ENCODE measurements around the gene FYB2.
"Not testable (repeated sequence)": the region's sequence is repeated elsewhere in the genome, so short reads cannot be mapped to it uniquely, and the experiment has no call there.

Gene FYB2

DNA sequence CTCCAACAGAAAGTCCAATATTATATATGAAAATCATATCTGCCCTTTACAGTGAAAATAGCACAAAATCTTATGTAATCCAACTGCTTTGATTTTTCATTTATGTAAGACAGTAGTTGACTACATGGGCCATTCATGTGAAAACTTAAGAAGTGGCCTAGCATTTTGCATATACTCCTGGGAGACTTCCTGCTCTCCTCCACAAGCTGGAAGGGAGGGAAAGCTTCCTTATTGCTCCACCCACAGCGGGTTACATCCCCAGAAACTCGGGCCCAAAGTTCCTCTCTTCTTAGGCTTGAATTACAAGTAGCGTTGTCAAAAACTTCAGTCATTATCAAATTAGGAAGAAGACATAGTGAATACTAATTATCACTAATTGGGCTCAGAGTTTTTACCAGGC is 29.2 kb downstream of the FYB2 start:
- DNase-seq (ENCODE audit: low spot score): no peak

DNA sequence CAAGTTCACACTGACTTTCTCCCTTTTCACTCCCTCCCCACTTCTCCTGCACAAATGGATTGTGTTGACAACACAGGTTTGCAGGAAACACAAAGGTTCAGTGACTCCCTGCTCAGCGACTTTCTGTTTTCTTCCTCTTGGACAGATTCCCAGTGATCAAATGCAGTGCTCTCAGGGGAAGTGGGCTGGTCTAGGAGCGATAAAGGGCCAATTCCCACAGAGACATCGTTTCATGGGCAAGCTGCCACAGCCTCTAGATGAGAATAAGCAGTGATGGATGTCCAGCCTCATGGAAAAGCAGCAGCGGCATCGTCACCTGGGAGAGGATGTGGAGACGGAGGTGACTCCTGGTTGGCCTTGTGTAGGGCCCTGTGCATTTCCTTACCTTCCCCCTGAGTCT is 30.6 kb downstream of the FYB2 start:
- DNase-seq (ENCODE audit: low spot score): no peak

DNA sequence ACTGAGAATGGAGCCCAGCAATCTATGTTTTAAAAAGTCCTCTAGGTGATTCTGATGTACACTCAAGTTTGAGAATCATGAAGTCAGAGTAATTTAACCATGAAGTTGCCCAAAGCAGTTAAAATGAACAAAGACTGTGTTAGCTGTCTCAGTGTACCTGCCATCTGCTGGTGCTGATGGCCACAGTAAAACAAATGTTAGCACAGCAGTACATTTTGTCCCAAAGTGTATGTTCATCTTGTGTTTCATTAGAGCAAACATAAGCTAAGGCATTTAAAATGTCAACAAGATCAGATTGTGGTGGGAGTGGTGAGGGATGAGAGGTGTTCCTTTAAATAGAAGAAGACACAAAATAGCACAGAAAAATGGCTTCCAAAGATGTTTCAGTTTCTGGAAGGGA is 31.1 kb downstream of the FYB2 start:
- DNase-seq (ENCODE audit: low spot score): no peak

DNA sequence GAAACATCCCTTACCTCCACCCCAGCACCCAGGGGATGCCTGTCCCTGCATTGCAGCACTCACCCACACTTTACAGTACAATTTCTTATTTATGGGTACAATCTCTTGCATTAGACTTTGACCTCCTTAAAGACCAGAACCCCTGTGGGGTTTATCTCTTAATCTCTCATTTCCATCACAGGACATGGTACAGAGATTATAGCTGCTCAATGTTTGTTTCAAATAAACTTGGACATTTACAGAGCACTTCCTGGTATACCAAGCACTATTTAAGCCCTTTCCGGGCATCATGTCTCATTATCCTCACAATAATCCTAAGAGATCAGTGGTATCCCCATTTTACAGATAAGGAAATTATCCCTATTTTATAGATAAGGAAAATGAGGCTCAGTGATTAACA is 31.9 kb downstream of the FYB2 start:
- no peak for DNase-seq (ENCODE audit: low spot score)

DNA sequence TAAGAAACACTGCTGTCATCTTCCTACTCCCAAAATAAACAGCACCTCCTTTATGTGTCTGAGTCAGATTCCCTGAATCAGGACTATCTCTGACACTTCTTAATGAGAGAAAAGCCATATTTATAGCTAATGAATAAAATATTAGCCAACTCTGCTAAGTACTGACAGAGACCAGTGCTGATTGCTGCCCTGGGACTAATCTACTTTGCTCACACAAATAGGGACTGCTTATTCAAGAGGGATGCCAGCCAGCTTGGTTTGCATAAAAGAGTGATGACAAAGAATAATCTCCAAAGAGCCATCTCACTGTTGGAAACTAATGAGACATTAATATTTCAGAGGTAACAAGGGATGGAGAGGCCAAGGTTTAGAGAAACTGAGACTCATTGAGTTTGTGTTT is 36.4 kb downstream of the FYB2 start:
- DNase-seq (ENCODE audit: low spot score): no peak

DNA sequence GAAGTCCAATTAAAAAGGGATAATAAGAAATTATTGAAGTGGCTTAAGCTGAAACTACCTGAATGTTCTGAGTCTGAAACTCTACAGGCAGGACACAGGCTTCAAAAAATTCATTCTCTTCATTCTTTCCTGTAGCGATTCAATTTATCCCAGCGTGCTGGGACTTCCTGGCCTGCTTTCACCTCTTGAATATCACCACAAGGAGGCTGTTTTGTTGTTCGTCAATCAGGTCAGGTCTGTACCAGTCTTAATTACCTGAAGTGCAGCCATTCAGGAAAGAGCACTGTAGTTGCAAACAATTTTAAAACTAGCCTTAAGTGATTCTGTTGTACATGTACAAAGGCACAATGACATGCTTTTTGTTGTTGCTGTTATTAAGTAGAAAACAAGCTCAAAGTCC is 38.4 kb downstream of the FYB2 start:
- DNase-seq (ENCODE audit: low spot score): no peak

DNA sequence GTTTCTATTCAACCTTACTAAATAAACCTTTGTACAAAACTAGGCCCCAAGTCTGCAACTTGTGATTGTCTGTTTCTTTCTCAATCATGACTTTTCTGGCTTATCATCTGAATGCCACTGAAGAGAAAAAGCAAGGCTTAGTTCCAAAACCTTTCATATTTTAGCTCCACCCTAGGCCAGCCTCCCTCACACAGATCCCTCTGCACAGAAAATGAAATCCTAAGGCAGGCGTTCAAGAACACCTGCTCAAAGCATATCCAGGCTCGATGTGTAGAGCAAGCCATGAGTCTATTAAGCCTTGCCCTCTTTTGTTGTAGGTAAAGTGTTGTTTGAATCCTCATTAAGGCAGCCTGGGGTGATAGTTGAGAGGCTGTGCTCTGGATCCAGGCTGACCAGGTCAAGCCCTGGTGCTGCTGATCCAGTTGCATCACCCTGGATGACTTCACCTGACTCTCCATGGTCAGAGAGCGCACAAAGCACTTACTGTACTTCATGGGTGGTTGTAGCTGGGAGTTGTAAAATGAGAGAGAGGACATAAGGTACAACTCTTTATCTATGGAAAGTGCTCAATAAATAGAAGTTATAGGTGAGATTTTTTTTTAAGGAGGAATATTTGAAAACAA is 39.0 kb downstream of the FYB2 start:
- no peak for DNase-seq (ENCODE audit: low spot score)

DNA sequence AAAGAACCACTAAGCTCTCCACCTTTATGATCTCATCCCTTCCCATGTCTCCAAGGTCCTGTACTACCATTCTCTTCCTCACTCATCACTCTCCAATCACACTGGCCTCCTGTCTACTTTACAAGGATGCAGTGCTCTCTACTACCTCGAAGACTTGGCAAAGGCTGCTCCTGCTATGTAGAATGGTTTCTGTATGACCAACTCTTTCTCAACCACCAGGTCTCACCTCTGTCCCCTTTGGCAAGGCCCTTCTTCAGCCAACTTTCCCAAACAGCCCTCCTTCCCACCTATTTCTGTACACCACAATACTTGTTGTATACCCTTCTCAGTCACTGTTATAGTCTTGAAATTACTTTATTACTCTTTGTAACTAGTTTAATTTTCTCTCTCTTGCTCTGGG is 41.2 kb downstream of the FYB2 start:
- DNase-seq (ENCODE audit: low spot score): no peak

DNA sequence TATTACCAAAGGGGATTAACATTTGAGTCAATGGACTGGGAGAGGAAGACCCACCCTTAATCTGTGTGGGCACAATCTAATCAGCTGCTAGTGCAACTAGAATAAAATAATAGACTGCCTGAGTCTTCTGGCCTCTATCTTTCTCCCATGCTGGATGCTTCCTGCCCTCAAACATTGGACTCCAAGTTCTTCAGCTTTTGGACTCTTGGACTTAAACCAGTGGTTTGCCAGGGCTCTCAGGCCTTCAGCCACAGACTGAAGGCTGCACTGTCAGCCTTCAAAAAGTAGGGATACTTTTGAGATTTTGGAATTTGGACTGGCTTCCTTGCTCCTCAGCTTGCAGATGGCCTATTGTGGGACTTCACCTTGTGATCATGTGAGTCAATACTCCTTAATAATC is 44.5 kb downstream of the FYB2 start:
- DNase-seq (ENCODE audit: low spot score): not testable (repeated sequence)

DNA sequence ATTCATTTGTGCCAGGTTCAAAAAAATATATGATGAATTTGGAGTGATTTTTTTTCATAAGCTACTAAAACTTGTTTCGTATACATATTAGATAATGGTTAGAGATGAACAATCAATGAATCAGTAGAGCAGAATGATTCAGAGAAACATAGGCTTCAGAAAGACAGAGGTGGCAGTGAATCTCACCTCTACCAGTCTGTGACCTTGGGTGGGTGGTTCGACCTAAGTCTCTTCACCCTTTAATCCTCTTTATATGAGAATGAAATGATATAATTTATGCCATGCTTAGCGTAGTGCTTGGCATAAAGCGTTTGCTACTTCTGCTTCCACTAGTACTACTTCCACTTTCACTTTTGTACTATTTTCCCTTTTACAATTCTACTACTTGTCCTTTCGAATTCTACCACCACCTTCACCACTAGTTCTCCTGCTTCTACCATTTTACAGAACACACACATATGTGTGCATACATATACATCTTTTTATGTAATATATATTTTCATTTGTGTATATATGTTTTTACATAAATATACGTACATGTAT is 45.1 kb downstream of the FYB2 start:
- DNase-seq (ENCODE audit: low spot score): peak; percentile 1

DNA sequence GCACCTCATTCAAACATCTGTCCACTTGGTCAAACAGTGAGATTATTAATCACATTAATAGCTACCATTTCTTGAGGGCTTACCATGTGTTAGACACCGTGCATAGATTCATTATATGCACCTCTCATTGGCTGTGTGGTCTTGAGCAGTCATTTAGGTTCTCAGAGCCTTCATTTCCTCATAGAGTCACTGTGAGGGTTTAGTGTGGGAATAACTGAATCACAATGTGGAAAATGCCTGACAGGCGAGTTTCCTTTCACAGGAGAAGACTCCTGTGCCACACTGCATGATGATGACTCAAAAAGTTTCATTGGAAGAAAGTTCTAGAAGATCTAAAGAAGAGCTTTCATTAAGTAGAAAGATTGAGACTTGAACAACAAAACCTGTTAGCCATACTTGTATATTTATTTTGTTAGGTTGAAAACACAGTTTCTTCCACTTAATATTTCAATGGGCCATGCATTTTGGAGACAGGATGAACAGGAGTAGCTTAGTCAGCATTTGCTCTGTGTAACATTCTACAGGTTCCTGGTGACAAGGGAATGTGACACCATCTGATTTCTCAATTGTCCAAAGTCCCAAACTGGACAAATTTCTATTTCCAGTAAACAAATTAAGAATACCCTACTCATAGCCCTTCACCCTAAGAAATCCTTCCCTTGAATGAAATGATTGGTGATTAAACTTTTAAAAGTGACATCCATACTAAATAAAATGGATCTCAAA is 45.7 kb downstream of the FYB2 start:
- DNase-seq (ENCODE audit: low spot score): no peak

DNA sequence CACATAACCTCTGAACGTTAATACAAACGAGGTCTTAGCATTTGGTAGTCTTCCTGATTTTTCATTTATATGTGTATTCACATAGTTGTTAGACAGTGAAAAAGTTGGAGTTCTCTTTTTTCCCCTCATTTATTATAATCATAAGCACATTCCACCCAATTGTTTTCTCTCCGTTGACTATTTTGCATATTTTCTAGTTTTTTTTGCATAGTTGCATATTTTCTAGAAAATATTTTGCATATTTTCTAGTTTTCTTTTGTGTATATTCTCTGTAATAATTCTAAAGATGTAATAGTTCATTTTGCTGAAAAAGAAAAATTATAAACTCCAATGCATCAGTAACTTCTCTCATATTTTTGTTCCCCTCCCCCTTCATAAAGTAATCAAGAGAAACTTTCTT is 47.5 kb downstream of the FYB2 start:
- no peak for DNase-seq (ENCODE audit: low spot score)

DNA sequence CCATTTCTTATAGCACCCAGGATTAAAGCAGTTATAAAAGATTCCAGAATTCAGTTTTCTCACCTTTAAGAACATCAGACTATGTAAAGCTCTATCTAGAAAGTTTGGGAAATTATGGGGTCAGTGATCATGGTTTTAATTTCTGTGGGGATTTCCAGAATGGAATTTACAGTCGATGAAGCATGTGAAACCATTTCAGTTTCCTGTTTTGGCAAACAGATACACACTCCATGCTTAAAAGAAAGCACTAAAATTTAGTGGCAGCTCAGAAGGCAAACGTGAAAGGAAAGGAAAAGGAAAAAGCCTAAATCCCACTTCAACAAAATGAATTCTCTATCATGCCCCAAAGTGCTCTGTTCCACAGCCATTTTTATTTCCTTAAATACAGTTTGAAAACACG is 60.4 kb downstream of the FYB2 start:
- no peak for DNase-seq (ENCODE audit: low spot score)

DNA sequence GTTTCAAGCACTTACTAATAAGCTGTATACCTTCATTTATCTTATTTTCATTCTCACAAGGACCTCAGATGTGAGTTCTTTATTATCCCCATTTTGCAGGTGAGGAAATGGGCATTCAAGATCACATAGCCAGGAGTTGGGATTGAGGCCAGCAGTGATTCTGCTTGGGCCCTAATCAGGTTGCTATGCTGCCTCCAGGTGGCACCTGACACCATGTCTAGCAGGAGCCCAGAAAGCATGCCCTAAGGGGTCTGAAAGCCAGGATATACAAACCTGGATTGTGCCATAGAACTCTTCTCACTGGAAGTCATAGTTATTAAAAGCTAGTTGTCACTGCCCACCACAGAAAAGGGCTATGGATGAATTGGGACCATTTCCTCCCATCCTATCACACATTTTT is 61.1 kb downstream of the FYB2 start:
- no peak for DNase-seq (ENCODE audit: low spot score)

DNA sequence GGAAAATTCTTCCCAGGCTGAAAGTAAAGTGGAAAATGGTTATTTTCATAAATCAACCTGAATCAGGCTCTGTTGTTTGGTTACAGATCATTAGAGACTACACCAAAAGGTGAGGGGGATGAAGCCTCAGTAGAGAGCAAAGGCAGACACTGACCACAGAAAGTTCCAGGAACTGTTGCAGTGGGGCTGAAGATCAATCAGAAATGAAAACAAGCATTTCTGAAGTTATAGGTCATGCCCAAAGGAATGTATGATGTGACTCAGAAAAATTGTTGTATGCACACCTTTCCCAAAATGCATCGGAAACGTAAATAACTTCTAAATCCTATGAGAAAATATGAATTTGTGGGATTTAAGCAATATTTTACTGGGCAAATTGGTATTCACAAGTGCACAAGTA is 63.3 kb downstream of the FYB2 start:
- DNase-seq (ENCODE audit: low spot score): no peak

DNA sequence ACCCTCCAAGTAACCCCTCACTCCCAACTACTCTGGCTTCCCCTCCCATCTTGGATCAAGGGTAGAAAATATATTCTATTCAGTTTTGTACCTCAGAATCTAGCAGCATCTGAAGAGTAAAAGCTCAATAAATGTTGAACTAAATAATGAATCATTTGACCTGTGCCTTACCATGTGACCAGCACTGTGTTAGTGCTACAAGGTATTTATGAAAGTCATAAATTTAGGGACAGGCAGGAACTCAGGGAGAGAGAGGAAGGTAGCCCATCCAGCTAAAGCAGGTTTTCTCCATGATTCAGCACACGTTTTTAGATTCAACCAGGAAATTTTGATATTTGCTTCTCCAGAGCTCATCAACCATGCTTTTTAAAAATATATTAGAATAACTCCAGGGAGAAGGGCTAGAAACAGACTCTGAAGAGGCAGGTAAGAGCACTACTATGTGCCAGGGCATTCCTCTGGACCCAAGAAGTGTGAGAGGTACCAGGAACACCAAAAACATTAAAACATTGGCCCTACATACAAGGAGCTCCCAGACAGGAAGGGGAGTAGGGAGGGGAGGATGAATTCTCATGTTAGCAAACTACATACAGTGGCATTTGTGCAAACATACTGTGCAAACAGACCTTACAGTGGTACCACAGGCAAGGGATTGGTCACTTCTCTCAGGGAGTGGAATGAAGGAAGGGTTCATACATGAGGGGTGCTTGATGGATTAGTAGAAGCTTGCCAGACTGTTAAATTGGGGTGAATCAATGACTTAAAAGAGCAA is 64.3 kb downstream of the FYB2 start:
- DNase-seq (ENCODE audit: low spot score): no peak

DNA sequence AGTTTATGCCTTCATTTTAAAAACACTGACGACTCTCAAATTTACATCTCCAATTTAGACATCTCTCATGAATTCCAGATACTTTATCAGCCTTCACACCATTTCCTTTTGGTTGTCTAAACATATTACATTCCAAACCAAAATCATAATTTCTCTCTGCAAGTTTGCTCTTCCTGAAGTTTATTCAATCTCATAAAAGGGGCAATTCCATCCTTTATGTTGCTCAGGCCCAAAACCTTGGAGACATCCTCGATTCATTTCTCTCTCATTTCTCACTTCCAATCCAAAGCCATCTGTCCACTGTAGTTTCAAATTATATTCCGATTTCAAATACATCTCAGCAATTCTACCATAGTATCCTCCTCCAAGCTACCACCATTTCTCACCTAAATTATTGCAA is 74.0 kb downstream of the FYB2 start:
- no peak for DNase-seq (ENCODE audit: low spot score)

DNA sequence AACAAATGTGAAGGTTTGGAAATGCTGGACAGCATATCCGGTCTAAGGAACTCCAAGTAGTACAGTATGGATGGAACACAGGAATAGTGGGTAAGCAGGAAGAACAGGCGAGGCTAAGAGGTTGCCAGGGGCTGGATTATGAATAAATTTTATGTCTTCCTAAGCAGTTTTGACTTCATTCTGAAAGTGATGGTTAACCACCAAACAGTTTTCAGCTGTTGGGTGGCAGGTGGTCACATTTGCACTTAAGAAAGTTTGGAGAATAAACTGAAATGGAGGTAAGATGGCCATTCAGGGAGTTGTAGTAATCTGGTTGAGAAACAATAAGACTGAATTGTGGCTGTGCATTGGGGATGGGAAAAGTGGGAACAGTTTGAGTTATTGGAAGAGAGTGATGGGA is 90.2 kb downstream of the FYB2 start:
- no peak for DNase-seq (ENCODE audit: low spot score)

DNA sequence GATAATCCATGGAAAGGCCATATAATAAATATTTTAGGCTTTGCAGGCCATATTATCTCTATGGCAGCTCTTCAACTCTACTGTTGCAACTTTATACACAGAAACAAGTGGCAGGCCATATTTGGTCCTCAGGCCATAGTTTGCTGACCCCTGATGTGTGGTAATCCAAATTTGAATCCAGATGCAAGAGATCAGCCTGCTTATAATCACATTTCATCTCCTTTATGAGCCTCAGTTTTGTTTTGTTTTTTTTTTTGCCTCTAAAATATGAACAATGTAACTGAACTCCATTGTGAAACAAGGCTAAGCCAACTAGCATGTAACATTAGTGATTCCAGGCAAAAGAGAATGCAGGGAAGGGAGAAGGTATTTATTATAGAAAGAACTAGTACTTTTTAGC is 92.5 kb downstream of the FYB2 start:
- no peak for DNase-seq (ENCODE audit: low spot score)

DNA sequence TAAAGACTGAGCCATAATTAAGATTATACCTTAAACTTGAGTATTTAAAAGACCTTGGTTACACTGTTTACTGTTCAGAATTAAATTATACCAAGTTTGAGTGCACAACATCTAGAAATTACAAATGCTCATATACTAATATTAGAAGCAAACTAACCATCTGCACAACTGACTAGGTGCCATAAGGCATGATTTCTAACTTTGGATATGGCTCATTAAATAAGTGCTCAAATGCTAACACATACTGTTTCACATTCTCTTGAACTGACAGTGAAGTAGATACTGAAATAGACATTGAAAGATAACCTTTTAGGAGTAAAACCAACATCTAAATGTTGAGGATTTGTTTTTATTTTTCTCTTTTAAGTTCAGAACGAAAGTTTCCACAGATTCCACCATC is 100.0 kb downstream of the FYB2 start:
- DNase-seq (ENCODE audit: low spot score): no peak

DNA sequence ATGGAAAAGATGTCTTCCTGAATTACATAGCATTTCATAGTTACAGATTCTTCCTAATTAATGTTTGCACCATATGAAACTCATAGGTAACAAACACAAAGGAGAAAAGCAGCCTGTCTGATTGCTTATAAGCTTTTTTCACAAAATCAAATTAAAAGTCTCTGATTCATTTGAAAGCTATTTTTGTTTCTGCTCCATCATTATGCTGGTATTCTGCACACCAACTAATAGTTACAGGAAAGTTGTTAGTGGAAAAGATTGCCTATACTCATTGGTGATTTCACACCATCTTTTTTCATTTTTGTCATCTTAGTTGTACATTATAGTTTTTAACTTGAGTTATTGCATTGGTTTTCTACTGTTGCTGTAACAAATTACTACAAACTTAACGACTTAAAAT is 104.0 kb downstream of the FYB2 start:
- DNase-seq (ENCODE audit: low spot score): no peak

DNA sequence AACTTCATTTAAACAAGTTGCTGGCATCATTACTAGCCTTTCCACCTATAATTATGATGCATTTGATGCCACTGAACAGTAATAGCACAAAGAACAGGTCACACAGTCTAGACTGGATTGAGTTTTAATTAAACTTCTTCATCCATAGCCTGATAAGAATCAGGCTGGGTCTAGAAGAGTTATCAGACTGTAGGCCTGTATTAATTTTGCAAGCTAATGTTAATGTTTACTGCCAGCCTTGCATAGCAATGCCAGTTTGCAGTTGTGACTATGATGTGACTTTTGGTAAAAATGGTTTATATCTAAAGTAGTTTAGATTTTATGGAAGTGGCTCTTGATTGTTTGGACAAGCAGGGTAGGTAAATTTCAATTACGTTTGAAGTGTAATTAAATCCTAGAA is 106.1 kb downstream of the FYB2 start:
- no peak for DNase-seq (ENCODE audit: low spot score)

DNA sequence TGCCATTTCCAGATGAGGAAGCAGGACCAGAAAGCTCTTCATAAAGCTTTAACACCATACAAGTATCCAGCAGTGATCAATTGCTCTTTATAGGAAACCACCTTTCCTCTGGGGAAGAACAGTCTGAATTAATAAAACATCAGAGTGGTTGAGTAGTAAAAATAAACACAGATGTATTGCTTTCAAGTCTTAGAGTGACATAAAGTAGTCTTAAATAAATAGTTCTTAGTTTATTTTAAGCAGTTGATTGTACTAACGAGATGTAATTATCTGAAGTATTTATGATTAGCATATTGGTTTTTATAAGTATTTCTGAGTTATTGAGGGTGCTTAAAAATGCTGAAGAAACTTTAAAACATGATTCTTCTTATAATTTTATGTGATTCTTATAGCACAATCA is 107.1 kb downstream of the FYB2 start:
- DNase-seq (ENCODE audit: low spot score): no peak
